KMS-11 (cell line): ENCODE measurements around the gene TTC9B.
"Not testable (repeated sequence)": the region's sequence is repeated elsewhere in the genome, so short reads cannot be mapped to it uniquely, and the experiment has no call there.

Experiments
- H2AFZ ChIP-seq: fragments of 200-600 bp; sonication (generic); 2 replicates; pipeline ENCODE4 v1.6.1; 2016; ENCODE audit warnings: antibody characterized with exemption, mixed run types, low read depth
- H3K27ac ChIP-seq: fragments of 200-600 bp; sonication (generic); 2 replicates; pipeline ENCODE4 v1.6.1; 2016; ENCODE audit warnings: mild to moderate bottlenecking, mixed run types
- H3K27me3 ChIP-seq: fragments of 200-600 bp; sonication (generic); 2 replicates; pipeline ENCODE4 v1.6.1; 2017; ENCODE audit warnings: mild to moderate bottlenecking, low read depth, mixed run types, moderate library complexity; ENCODE audit not compliant: insufficient read depth
- H3K36me3 ChIP-seq: fragments of 200-600 bp; sonication (generic); 2 replicates; pipeline ENCODE4 v1.6.1; 2017; ENCODE audit warnings: mild to moderate bottlenecking, mixed run types; ENCODE audit not compliant: insufficient read depth
- H3K4me1 ChIP-seq: fragments of 200-600 bp; sonication (generic); 2 replicates; pipeline ENCODE4 v1.6.1; 2016; ENCODE audit warnings: mild to moderate bottlenecking, low read depth, mixed run types; ENCODE audit not compliant: poor library complexity, severe bottlenecking
- H3K4me2 ChIP-seq: fragments of 200-600 bp; sonication (generic); 2 replicates; pipeline ENCODE4 v1.7.0; 2016; ENCODE audit warnings: mild to moderate bottlenecking, mixed run types
- H3K4me3 ChIP-seq: fragments of 200-600 bp; sonication (generic); IDR thresholded peaks from 2 replicates; pipeline ENCODE4 v1.6.1; 2017; ENCODE audit warnings: low read depth, low read length, mixed read lengths; ENCODE audit not compliant: insufficient read depth
- H3K79me2 ChIP-seq: fragments of 200-600 bp; sonication (generic); 2 replicates; pipeline ENCODE4 v1.6.1; 2016; ENCODE audit warnings: low read depth, mixed run types; ENCODE audit not compliant: insufficient read depth
- H3K9ac ChIP-seq: fragments of 200-600 bp; sonication (generic); 2 replicates; pipeline ENCODE4 v1.6.1; 2016; ENCODE audit warnings: mild to moderate bottlenecking, mixed run types
- H4K20me1 ChIP-seq: fragments of 200-600 bp; sonication (generic); 2 replicates; pipeline ENCODE4 v1.6.1; 2016; ENCODE audit warnings: mild to moderate bottlenecking, mixed run types; ENCODE audit not compliant: insufficient read depth
- CTCF ChIP-seq: fragments of 200-600 bp; sonication (generic); conservative IDR thresholded peaks from 2 replicates; pipeline ENCODE4 v1.6.1; 2017; ENCODE audit warnings: low read depth, mild to moderate bottlenecking, antibody characterized with exemption, low read length, moderate library complexity, mixed read lengths

The TTC9B gene

GRCh38 chr19:40223135-40223822 is 5.1 kb upstream of the TTC9B start:
- H3K4me1 ChIP-seq: no peaks in the 10 kb centered on the region
- TF ChIP-seq CTCF: no peak
- no peaks in the 10 kb centered on the region; the same call in 1 of the 2 replicates for H3K27me3 ChIP-seq
- H3K27ac ChIP-seq: no peak overlapping the region
- H3K4me3 ChIP-seq: no peak overlapping the region
- H4K20me1 ChIP-seq: no peaks in the 10 kb centered on the region
- no peaks in the 10 kb centered on the region for H3K36me3 ChIP-seq
- no peaks in the 10 kb centered on the region for H3K79me2 ChIP-seq
- H3K9ac ChIP-seq: no peak overlapping the region
- no peak overlapping the region for H2AFZ ChIP-seq
- no peak overlapping the region for H3K4me2 ChIP-seq

GRCh38 chr19:40221858-40222619 is 3.9 kb upstream of the TTC9B start:
- no peaks in the 10 kb centered on the region for H3K36me3 ChIP-seq
- H3K27ac ChIP-seq: no peak overlapping the region
- no peak overlapping the region for H3K9ac ChIP-seq
- H3K4me1 ChIP-seq: no peaks in the 10 kb centered on the region
- no peaks in the 10 kb centered on the region; the same call in 1 of the 2 replicates for H3K27me3 ChIP-seq
- no peaks in the 10 kb centered on the region for H4K20me1 ChIP-seq
- TF ChIP-seq CTCF: peak; percentile 97
- no peak overlapping the region for H2AFZ ChIP-seq
- no peak overlapping the region for H3K4me2 ChIP-seq
- H3K4me3 ChIP-seq: no peak overlapping the region
- H3K79me2 ChIP-seq: no peaks in the 10 kb centered on the region

GRCh38 chr19:40220674-40221073 is 2.5 kb upstream of the TTC9B start:
- Histone ChIP-seq H3K9ac (no peak overlapping the region), H3K4me2 (no peak overlapping the region), H3K36me3 (no peaks in the 10 kb centered on the region), H3K4me1 (no peaks in the 10 kb centered on the region), H4K20me1 (no peaks in the 10 kb centered on the region), H2AFZ (no peak overlapping the region), H3K79me2 (no peaks in the 10 kb centered on the region), H3K27me3 (no peaks in the 10 kb centered on the region; the same call in 1 of the 2 replicates), H3K4me3 (no peak overlapping the region), H3K27ac (no peak overlapping the region)
- TF ChIP-seq CTCF: no peak

GRCh38 chr19:40219721-40220276 is 1.6 kb upstream of the TTC9B start:
- H3K27ac ChIP-seq: no peak overlapping the region
- H3K4me2 ChIP-seq: no peak overlapping the region
- H3K4me3 ChIP-seq: no peak overlapping the region
- no peaks in the 10 kb centered on the region; the same call in 1 of the 2 replicates for H3K27me3 ChIP-seq
- H4K20me1 ChIP-seq: no peaks in the 10 kb centered on the region
- H3K36me3 ChIP-seq: no peaks in the 10 kb centered on the region
- TF ChIP-seq CTCF: no peak
- no peak overlapping the region for H3K9ac ChIP-seq
- H2AFZ ChIP-seq: no peak overlapping the region
- H3K79me2 ChIP-seq: no peaks in the 10 kb centered on the region
- H3K4me1 ChIP-seq: no peaks in the 10 kb centered on the region

DNA sequence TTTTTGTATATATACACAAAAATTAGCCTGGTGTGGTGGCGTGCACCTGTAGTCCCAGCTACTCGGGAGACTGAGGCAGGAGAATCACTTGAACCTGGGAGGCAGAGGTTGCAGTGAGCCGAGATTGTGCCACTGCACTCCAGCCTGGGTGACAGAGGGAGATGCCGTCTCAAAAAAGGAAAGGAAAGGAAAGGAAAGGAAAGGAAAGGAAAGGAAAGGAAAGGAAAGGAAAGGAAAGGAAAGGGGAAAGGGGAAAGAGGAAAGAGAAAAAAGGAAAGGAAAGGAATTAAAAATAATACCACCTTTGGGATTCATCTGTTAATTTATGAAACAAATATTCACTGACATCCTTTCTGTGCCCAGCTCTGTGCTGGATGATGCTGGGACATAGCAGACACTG is 845 bp upstream of the TTC9B start:
- H4K20me1 ChIP-seq, H2AFZ ChIP-seq, H3K36me3 ChIP-seq, H3K4me3 ChIP-seq, H3K4me1 ChIP-seq, H3K9ac ChIP-seq, H3K79me2 ChIP-seq, H3K27me3 ChIP-seq, H3K27ac ChIP-seq, H3K4me2 ChIP-seq: not testable (repeated sequence)
